H9 (cell line): ENCODE measurements around the gene PDRG1. TPM values are rescaled to one million over a fixed set of nuclear protein-coding genes. Genes with fewer than 3 reads are reported as not detected.

Source experiments
- DNase-seq: peaks from one replicate; pipeline ENCODE4 v3.0.0-alpha.2; 2017
- H2AFZ ChIP-seq: one replicate; pipeline ENCODE4 v1.6.1; 2013; ENCODE audit warnings: mild to moderate bottlenecking, low read length, control low read depth, moderate library complexity
- H2AK5ac ChIP-seq: 2 replicates; pipeline ENCODE4 v1.6.1; 2013; ENCODE audit warnings: low read length, control low read depth, mixed read lengths; ENCODE audit not compliant: insufficient read length
- H2BK120ac ChIP-seq: one replicate; pipeline ENCODE4 v1.6.1; 2013; ENCODE audit warnings: low read depth, mild to moderate bottlenecking, low read length, control low read depth, inconsistent platforms; ENCODE audit not compliant: poor library complexity, severe bottlenecking
- H2BK12ac ChIP-seq: 2 replicates; pipeline ENCODE4 v1.6.1; 2013; ENCODE audit warnings: low read length, control low read depth, mixed read lengths, low read depth; ENCODE audit not compliant: insufficient read length
- H2BK15ac ChIP-seq: 2 replicates; pipeline ENCODE4 v1.6.1; 2013; ENCODE audit warnings: low read depth, low read length, control low read depth
- H2BK20ac ChIP-seq: one replicate; pipeline ENCODE4 v1.6.1; 2013; ENCODE audit warnings: low read depth, mild to moderate bottlenecking, low read length, control low read depth, inconsistent platforms; ENCODE audit not compliant: poor library complexity, severe bottlenecking
- H2BK5ac ChIP-seq: 2 replicates; pipeline ENCODE4 v1.6.1; 2013; ENCODE audit warnings: low read length, control low read depth, mixed read lengths; ENCODE audit not compliant: insufficient read length
- H3K14ac ChIP-seq: 2 replicates; pipeline ENCODE4 v1.6.1; 2013; ENCODE audit warnings: low read length, control low read depth; ENCODE audit not compliant: insufficient read depth
- H3K18ac ChIP-seq: 2 replicates; pipeline ENCODE4 v1.6.1; 2013; ENCODE audit warnings: low read depth, mild to moderate bottlenecking, mixed read lengths, low read length, control low read depth; ENCODE audit not compliant: insufficient read length
- H3K23ac ChIP-seq: 2 replicates; pipeline ENCODE4 v1.6.1; 2013; ENCODE audit warnings: low read length, control low read depth, mixed read lengths, low read depth; ENCODE audit not compliant: insufficient read length
- H3K23me2 ChIP-seq: 2 replicates; pipeline ENCODE4 v1.6.1; 2013; ENCODE audit warnings: low read depth, mild to moderate bottlenecking, mixed read lengths, low read length, control low read depth; ENCODE audit not compliant: insufficient read length, poor library complexity, severe bottlenecking
- H3K27ac ChIP-seq: 2 replicates; pipeline ENCODE4 v1.5.1; 2013; ENCODE audit warnings: low read length, control low read depth, mixed read lengths, low read depth; ENCODE audit not compliant: insufficient read length
- H3K27me3 ChIP-seq: 2 replicates; pipeline ENCODE4 v1.6.1; 2013; ENCODE audit warnings: low read length, control low read depth, inconsistent platforms; ENCODE audit not compliant: insufficient read depth
- H3K4ac ChIP-seq: 2 replicates; pipeline ENCODE4 v1.6.1; 2013; ENCODE audit warnings: low read depth, mild to moderate bottlenecking, control low read depth, inconsistent platforms, low read length, moderate library complexity
- H3K4me1 ChIP-seq: 2 replicates; pipeline ENCODE4 v1.6.1; 2013; ENCODE audit warnings: low read length, control low read depth, inconsistent platforms; ENCODE audit not compliant: insufficient read depth
- H3K4me2 ChIP-seq: 2 replicates; pipeline ENCODE4 v1.6.1; 2013; ENCODE audit warnings: low read length, control low read depth, mixed read lengths; ENCODE audit not compliant: insufficient read length, insufficient read depth
- H3K56ac ChIP-seq: 2 replicates; pipeline ENCODE4 v1.6.1; 2013; ENCODE audit warnings: low read depth, mild to moderate bottlenecking, mixed read lengths, low read length, control low read depth; ENCODE audit not compliant: insufficient read length
- H3K79me1 ChIP-seq: 2 replicates; pipeline ENCODE4 v1.6.1; 2013; ENCODE audit warnings: low read depth, mild to moderate bottlenecking, moderate library complexity, low read length, control low read depth, inconsistent platforms; ENCODE audit not compliant: insufficient read depth, poor library complexity, severe bottlenecking
- H3K79me2 ChIP-seq: 2 replicates; pipeline ENCODE4 v1.6.1; 2013; ENCODE audit warnings: low read length, control low read depth, inconsistent platforms; ENCODE audit not compliant: insufficient read depth
- H3K9ac ChIP-seq: 2 replicates; pipeline ENCODE4 v1.6.1; 2013; ENCODE audit warnings: low read length, control low read depth, mixed read lengths; ENCODE audit not compliant: insufficient read length; ENCODE audit errors: extremely low read depth
- H3K9me3 ChIP-seq: one replicate; pipeline ENCODE4 v1.6.1; 2013; ENCODE audit warnings: low read depth, low read length, inconsistent platforms; ENCODE audit not compliant: control insufficient read depth
- H3T11ph ChIP-seq: one replicate; pipeline ENCODE4 v1.6.1; 2013; ENCODE audit warnings: mild to moderate bottlenecking, low read length, control low read depth, inconsistent platforms
- H4K20me1 ChIP-seq: one replicate; pipeline ENCODE4 v1.6.1; 2013; ENCODE audit not compliant: control insufficient read depth, insufficient read length, insufficient read depth
- H4K5ac ChIP-seq: 2 replicates; pipeline ENCODE4 v1.6.1; 2013; ENCODE audit warnings: low read depth, mild to moderate bottlenecking, mixed read lengths, low read length, control low read depth; ENCODE audit not compliant: insufficient read length
- H4K8ac ChIP-seq: replicated peaks from 2 replicates; pipeline ENCODE4 v1.6.1; 2013; ENCODE audit warnings: low read length, control low read depth, mixed read lengths, low read depth; ENCODE audit not compliant: insufficient read length
- H4K91ac ChIP-seq: 2 replicates; pipeline ENCODE4 v1.6.1; 2013; ENCODE audit warnings: low read depth, mild to moderate bottlenecking, moderate library complexity, mixed read lengths, low read length, control low read depth; ENCODE audit not compliant: insufficient read length
- H3K27ac Mint-ChIP-seq, 3 experiments: 2 replicates in 2 of 3; 3 replicates in 1 of 3; pipeline ENCODE4 v1.8.0; 2020 to 2021; ENCODE audit warnings: mixed read lengths in 3 of 3, mild to moderate bottlenecking in 1 of 3, moderate library complexity in 1 of 3
- H3K27me3 Mint-ChIP-seq: 2 replicates; pipeline ENCODE4 v1.8.0; 2021; ENCODE audit warnings: low read depth, mild to moderate bottlenecking, moderate library complexity, mixed read lengths
- H3K36me3 Mint-ChIP-seq, 3 experiments: 2 replicates in 2 of 3; 3 replicates in 1 of 3; pipeline ENCODE4 v1.8.0; 2020 to 2021; ENCODE audit warnings: low read depth in 3 of 3, mixed read lengths in 3 of 3; ENCODE audit not compliant: insufficient read depth in 1 of 3
- H3K4me1 Mint-ChIP-seq, 2 experiments: 2 replicates each; pipeline ENCODE4 v1.8.0; 2020; ENCODE audit warnings: mixed read lengths in 2 of 2
- H3K4me3 Mint-ChIP-seq, 2 experiments: 2 replicates in 1 of 2; 3 replicates in 1 of 2; pipeline ENCODE4 v1.8.0; 2020 to 2021; ENCODE audit warnings: mild to moderate bottlenecking in 2 of 2, mixed read lengths in 2 of 2, moderate library complexity in 1 of 2
- H3K9me3 Mint-ChIP-seq, 2 experiments: 2 replicates in 1 of 2; 3 replicates in 1 of 2; pipeline ENCODE4 v1.8.0; 2020; ENCODE audit warnings: mild to moderate bottlenecking in 2 of 2, mixed read lengths in 2 of 2, moderate library complexity in 1 of 2
- WGBS: extraction: QIAGEN DNeasy Blood & Tissue Kit; methylation state at CpG from one replicate; pipeline ENCODE4 v1.1.7; 2013; ENCODE audit warnings: missing lambda C conversion rate, low lambda C conversion rate, mixed read lengths; ENCODE audit not compliant: insufficient read length; ENCODE audit errors: extremely low coverage; 5-methylcytosine and 5-hydroxymethylcytosine counted together
- total RNA-seq: library from RNA; stranded (reverse); gene quantifications from 2 replicates; pipeline ENCODE4 v1.2.1, GENCODE V29; 2021
- TF ChIP-seq, protein P1 (sequence below): fragments of 200-600 bp; sonication (generic); conservative IDR thresholded peaks from 3 replicates; pipeline ENCODE4 v1.8.0; 2021; ENCODE audit warnings: antibody characterized with exemption, mild to moderate bottlenecking

The PDRG1 gene
- total RNA-seq, 1 experiment from 2014 or later = 32.2 TPM

GRCh38 chr20:31968291-31969126 lies 16.7 kb upstream of the PDRG1 start:
- H3K4me2 ChIP-seq = peak overlapping the region; percentile 58
- WGBS = no CpG with 5 or more reads among the region's 57 CpGs
- no peaks in the 10 kb centered on the region for H3K36me3 Mint-ChIP-seq
- peak overlapping the region; percentile 91 to 92 for H3K4me3 Mint-ChIP-seq
- no peaks in the 10 kb centered on the region for H3K4me1 ChIP-seq
- H3K27me3 ChIP-seq = peaks cover 2% of the 10 kb centered on the region; the same call in 1 of the 2 replicates
- H3K23ac ChIP-seq = no peak overlapping the region
- TF ChIP-seq, protein P1, sequence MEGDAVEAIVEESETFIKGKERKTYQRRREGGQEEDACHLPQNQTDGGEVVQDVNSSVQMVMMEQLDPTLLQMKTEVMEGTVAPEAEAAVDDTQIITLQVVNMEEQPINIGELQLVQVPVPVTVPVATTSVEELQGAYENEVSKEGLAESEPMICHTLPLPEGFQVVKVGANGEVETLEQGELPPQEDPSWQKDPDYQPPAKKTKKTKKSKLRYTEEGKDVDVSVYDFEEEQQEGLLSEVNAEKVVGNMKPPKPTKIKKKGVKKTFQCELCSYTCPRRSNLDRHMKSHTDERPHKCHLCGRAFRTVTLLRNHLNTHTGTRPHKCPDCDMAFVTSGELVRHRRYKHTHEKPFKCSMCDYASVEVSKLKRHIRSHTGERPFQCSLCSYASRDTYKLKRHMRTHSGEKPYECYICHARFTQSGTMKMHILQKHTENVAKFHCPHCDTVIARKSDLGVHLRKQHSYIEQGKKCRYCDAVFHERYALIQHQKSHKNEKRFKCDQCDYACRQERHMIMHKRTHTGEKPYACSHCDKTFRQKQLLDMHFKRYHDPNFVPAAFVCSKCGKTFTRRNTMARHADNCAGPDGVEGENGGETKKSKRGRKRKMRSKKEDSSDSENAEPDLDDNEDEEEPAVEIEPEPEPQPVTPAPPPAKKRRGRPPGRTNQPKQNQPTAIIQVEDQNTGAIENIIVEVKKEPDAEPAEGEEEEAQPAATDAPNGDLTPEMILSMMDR = no peak; the same call in 2 of the 3 replicates
- no peak overlapping the region for H3K18ac ChIP-seq
- no peak overlapping the region for H2BK12ac ChIP-seq
- no peaks in the 10 kb centered on the region for H3K79me2 ChIP-seq
- peak; percentile 94 for DNase-seq
- H3K14ac ChIP-seq = no peak overlapping the region
- H4K20me1 ChIP-seq = no peaks in the 10 kb centered on the region
- H4K8ac ChIP-seq = no peak overlapping the region
- H2BK5ac ChIP-seq = no peak overlapping the region
- no peak overlapping the region for H4K91ac ChIP-seq
- no peaks in the 10 kb centered on the region; a peak in 1 of 5 replicates for H3K9me3 Mint-ChIP-seq
- H3K27ac ChIP-seq = no peak overlapping the region
- peaks cover 14 to 25% of the 10 kb centered on the region in 2 experiments for H3K4me1 Mint-ChIP-seq
- peaks cover 83% of the 10 kb centered on the region for H3K27me3 Mint-ChIP-seq
- no peaks in the 10 kb centered on the region for H3K9me3 ChIP-seq
- H3K4ac ChIP-seq = no peak overlapping the region
- H2BK20ac ChIP-seq = no peak overlapping the region
- no peak overlapping the region for H2AK5ac ChIP-seq
- no peak overlapping the region for H2AFZ ChIP-seq
- H3K23me2 ChIP-seq = peaks cover 7% of the 10 kb centered on the region
- no peak overlapping the region for H4K5ac ChIP-seq
- no peak overlapping the region for H3K56ac ChIP-seq
- peak overlapping the region in 1 of 3 experiments; percentile 90; a peak in 3 of 7 replicates for H3K27ac Mint-ChIP-seq
- H2BK120ac ChIP-seq = no peak overlapping the region
- no peak overlapping the region for H3T11ph ChIP-seq
- H2BK15ac ChIP-seq = no peak overlapping the region
- H3K79me1 ChIP-seq = no peaks in the 10 kb centered on the region
- H3K9ac ChIP-seq = no peak overlapping the region
